GM18502 (cell line): ENCODE results near the gene TM4SF5.

Source experiments
- ATAC-seq: cut with Tn5 transposase; IDR thresholded peaks from one replicate; pipeline ENCODE4 v1.9.1; 2021; ENCODE audit warnings: mild to moderate bottlenecking; ENCODE audit not compliant: unreplicated experiment, poor library complexity

TM4SF5 gene

GRCh38 chr17:4818276-4818675 is 46.6 kb downstream of the TM4SF5 start:
- ATAC-seq: no peak

GRCh38 chr17:4822835-4823234 is 51.1 kb downstream of the TM4SF5 start:
- ATAC-seq: no peak

GRCh38 chr17:4823373-4824089 is 51.8 kb downstream of the TM4SF5 start:
- no peak for ATAC-seq

- ATAC-seq: no peak
Observed at GRCh38 chr17:4827399-4827798, 55.7 kb downstream of the TM4SF5 start.

- peak; percentile 25 for ATAC-seq
Observed at GRCh38 chr17:4832829-4833177, 61.1 kb downstream of the TM4SF5 start.
